GM10266 (cell line): ENCODE measurements around the gene CPNE7.

Source experiments
- DNase-seq: peaks from one replicate; pipeline ENCODE4 v3.0.0; 2012; ENCODE audit errors: extremely low spot score
- CTCF ChIP-seq: IDR thresholded peaks from 2 replicates; pipeline ENCODE4 v1.5.1; 2012; ENCODE audit warnings: mild to moderate bottlenecking, low read depth; ENCODE audit not compliant: control insufficient read depth, insufficient read depth; ENCODE audit errors: missing control alignments

The CPNE7 gene

GRCh38 chr16:89610108-89610453 lies 34.5 kb downstream of the CPNE7 start:
- DNase-seq = no peak
- TF ChIP-seq CTCF = no peak

DNA sequence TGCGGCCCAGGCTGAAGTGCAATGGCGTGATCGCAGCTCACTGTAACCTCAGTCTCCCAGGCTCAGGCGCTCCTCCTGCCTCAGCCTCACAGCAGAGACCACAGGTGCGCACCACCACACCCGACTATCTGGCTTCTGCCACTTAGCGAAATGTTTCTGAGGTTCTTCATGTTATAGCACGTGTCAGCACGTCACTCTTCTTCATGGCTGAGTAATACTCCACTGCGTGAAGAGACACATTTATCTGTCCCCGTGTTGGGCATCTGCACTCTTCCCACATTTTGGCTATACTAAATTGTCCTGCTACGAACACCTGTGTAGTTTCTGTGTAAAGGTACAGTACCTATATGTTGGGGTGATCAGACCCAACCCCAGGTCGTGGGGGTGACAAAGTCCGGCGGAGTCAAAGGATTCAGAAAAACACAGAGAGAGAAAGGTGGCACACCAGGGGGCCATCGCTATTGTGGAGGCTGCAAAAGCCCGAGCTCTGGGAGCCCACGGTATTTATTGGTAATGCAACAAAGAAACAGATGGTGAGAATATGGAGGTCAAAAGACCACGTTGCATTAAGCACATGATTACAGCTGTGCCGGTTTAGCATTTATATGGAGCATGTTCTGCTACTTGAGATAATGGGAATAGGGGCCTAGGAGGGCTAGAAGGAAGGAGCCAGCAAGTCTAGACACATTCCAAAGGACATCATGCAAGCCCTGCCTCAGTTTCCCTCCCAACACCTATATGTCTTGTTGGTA lies 37.0 kb downstream of the CPNE7 start:
- TF ChIP-seq CTCF = no peak
- no peak for DNase-seq

DNA sequence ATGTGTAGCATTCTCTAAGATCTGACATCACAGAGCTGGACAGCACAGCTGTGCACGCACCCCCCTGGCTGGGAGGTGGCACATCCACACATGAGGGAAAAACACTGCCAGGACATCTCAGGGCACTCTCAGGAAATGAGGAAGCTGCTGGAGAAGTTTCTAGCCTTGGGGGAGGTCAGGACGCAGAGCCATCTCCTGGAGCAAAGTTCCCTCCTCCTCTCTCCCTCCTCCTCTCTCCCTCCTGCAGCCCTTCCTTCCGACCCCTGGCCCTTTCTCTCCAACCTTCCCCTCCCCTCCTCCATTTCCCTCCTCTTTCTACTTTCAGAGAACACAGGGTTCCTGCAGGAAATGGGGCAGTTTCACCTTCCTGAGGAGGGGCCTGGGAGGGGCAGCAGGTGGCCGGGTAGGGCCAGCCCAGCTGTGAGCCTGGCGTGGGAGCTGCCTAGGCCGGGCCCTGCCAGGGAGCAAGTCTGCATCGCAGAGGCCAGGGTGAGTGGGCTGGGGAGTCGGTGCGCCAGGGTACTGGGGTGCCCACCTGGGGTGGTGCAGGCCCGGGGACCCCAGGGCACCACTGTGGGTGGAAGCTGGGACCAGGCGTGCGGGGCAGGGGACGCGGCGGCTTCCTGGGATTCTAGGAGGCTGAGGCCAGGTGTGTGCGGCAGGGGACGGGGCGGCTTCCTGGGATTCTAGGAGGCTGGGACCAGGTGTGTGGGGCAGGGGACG lies 37.8 kb downstream of the CPNE7 start, which contains the start of gene DPEP1:
Gene DPEP1, plus strand, starts transcription at position 412 of the 723 bp plus-strand sequence. CDS start 16,769 bp downstream, outside the sequence.
- no peak for DNase-seq
- no peak for TF ChIP-seq CTCF

DNA sequence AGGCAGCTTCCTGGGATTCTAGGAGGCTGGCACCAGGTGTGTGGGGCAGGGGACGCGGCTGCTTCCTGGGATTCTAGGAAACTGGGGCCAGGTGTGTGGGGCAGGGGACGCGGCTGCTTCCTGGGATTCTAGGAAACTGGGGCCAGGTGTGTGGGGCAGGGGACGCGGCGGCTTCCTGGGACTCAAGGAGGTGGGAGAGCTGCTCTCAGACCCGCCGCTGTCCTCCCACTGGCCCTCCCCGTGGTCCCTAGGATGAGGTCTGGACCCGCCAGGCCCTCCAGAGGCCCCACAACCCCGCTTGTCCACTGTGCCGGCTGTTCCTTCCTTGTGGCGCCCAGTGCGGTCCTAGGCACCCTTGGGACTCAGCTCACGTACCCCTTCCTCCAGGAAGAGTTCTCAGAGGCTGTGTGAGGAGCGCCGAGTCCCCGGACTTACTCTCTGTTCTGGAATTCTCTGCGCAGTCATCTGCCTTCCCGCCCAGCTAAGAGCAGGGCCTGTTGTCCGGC lies 38.4 kb downstream of the CPNE7 start:
- DNase-seq = no peak
- no peak for TF ChIP-seq CTCF

DNA sequence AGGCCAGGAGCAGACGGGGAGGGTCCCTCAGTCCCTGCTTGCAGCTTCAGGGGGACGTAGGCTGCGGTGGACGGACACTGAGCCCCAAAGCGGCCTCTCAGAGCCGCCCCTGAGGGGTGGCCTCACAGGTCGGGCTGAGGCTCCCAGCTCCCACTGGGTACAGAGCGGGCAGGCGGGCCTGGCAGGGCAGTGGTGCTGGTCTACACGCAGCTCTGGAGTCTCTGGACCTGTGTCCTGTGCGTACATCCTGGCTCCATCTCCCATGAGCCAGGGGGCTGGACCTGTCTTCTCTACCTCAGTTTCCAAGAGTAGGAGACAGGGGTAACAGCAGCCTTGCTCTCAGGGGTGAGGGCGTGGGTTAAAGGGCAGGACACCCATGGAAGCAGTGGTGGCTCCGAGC lies 39.6 kb downstream of the CPNE7 start:
- DNase-seq = no peak
- no peak for TF ChIP-seq CTCF

GRCh38 chr16:89615596-89616090 lies 40.1 kb downstream of the CPNE7 start:
- DNase-seq = no peak
- peak; percentile 42 for TF ChIP-seq CTCF

GRCh38 chr16:89616623-89617022 lies 41.1 kb downstream of the CPNE7 start:
- no peak for TF ChIP-seq CTCF
- no peak for DNase-seq
